Mesenchymal stem cell (in vitro differentiated cells and primary cell): ENCODE data around the gene TBC1D22A.

Experiments
- DNase-seq: peaks from one replicate; pipeline ENCODE4 v3.0.0-alpha.2; 2013
- H2AFZ ChIP-seq: one replicate; pipeline ENCODE4 v1.6.1; 2013; ENCODE audit warnings: low read depth, mild to moderate bottlenecking, control low read depth, inconsistent platforms, low read length, moderate library complexity
- H2AK5ac ChIP-seq: 2 replicates; pipeline ENCODE4 v1.6.1; 2013; ENCODE audit warnings: low read length, moderate library complexity, mild to moderate bottlenecking, inconsistent platforms; ENCODE audit not compliant: severe bottlenecking
- H2BK120ac ChIP-seq: one replicate; pipeline ENCODE4 v1.6.1; 2013; ENCODE audit warnings: low read depth, mild to moderate bottlenecking, inconsistent platforms, low read length, moderate library complexity
- H2BK12ac ChIP-seq, 2 experiments: one replicate each; pipeline ENCODE4 v1.6.1; 2013; ENCODE audit warnings: inconsistent platforms in 2 of 2, low read length in 2 of 2, mild to moderate bottlenecking in 2 of 2, moderate library complexity in 2 of 2, control low read depth in 1 of 2
- H2BK15ac ChIP-seq: one replicate; pipeline ENCODE4 v1.6.1; 2013; ENCODE audit warnings: mild to moderate bottlenecking, low read depth, inconsistent platforms; ENCODE audit not compliant: poor library complexity, severe bottlenecking
- H2BK5ac ChIP-seq: 2 replicates; pipeline ENCODE4 v1.6.1; 2013; ENCODE audit warnings: low read depth, mild to moderate bottlenecking, low read length, control low read depth, inconsistent platforms; ENCODE audit not compliant: poor library complexity, severe bottlenecking
- H3K14ac ChIP-seq, 2 experiments: one replicate each; pipeline ENCODE4 v1.6.1; 2013; ENCODE audit warnings: inconsistent platforms in 2 of 2, low read length in 2 of 2, control low read depth in 1 of 2, mild to moderate bottlenecking in 1 of 2, moderate library complexity in 1 of 2
- H3K18ac ChIP-seq, 2 experiments: one replicate each; pipeline ENCODE4 v1.6.1; 2013; ENCODE audit warnings: inconsistent platforms in 2 of 2, low read length in 2 of 2, control low read depth in 1 of 2, low read depth in 1 of 2, mild to moderate bottlenecking in 1 of 2
- H3K23ac ChIP-seq, 2 experiments: one replicate each; pipeline ENCODE4 v1.6.1; 2013; ENCODE audit warnings: inconsistent platforms in 2 of 2, low read length in 2 of 2, mild to moderate bottlenecking in 2 of 2, moderate library complexity in 2 of 2, control low read depth in 1 of 2
- H3K27ac ChIP-seq: 2 replicates; pipeline ENCODE4 v1.5.1; 2013; ENCODE audit warnings: mild to moderate bottlenecking, moderate library complexity, low read length, control low read depth, inconsistent platforms; ENCODE audit not compliant: poor library complexity, severe bottlenecking
- H3K27me3 ChIP-seq, 2 experiments: 2 replicates each; pipeline versions ENCODE4 v1.6.1 to v1.7.0; 2013; ENCODE audit warnings: low read length in 2 of 2, mild to moderate bottlenecking in 2 of 2, moderate library complexity in 2 of 2, control low read depth in 1 of 2, inconsistent platforms in 1 of 2; ENCODE audit not compliant: control insufficient read depth in 1 of 2, insufficient read depth in 1 of 2
- H3K36me3 ChIP-seq, 2 experiments: 2 replicates each; pipeline versions ENCODE4 v1.6.1 to v1.7.0; 2013; ENCODE audit warnings: low read length in 2 of 2, control low read depth in 1 of 2, inconsistent platforms in 1 of 2, low read depth in 1 of 2, mild to moderate bottlenecking in 1 of 2; ENCODE audit not compliant: insufficient read depth in 2 of 2, control insufficient read depth in 1 of 2
- H3K4ac ChIP-seq, 2 experiments: one replicate each; pipeline ENCODE4 v1.6.1; 2013; ENCODE audit warnings: inconsistent platforms in 2 of 2, low read length in 2 of 2, mild to moderate bottlenecking in 2 of 2, moderate library complexity in 2 of 2, control low read depth in 1 of 2, low read depth in 1 of 2
- H3K4me1 ChIP-seq: 2 replicates; pipeline ENCODE4 v1.6.1; 2013; ENCODE audit warnings: low read depth, low read length, control low read depth; ENCODE audit not compliant: control insufficient read depth, insufficient read depth
- H3K4me2 ChIP-seq: 2 replicates; pipeline ENCODE4 v1.6.1; 2013; ENCODE audit warnings: low read length, mild to moderate bottlenecking, inconsistent platforms; ENCODE audit not compliant: poor library complexity, severe bottlenecking
- H3K4me3 ChIP-seq, 2 experiments: 2 replicates each; pipeline versions ENCODE4 v1.5.1 to v1.7.0; 2013; ENCODE audit warnings: low read length in 2 of 2, mild to moderate bottlenecking in 2 of 2, control low read depth in 1 of 2, low read depth in 1 of 2; ENCODE audit not compliant: insufficient read depth in 1 of 2
- H3K79me1 ChIP-seq: replicated peaks from 2 replicates; pipeline ENCODE4 v1.6.1; 2013; ENCODE audit warnings: mild to moderate bottlenecking, control low read depth, low read length, inconsistent platforms; ENCODE audit not compliant: poor library complexity, severe bottlenecking
- H3K9ac ChIP-seq: 2 replicates; pipeline ENCODE4 v1.7.0; 2013; ENCODE audit warnings: mild to moderate bottlenecking, low read length, moderate library complexity
- H3K9me3 ChIP-seq: 2 replicates; pipeline ENCODE4 v1.7.0; 2013; ENCODE audit warnings: mild to moderate bottlenecking, low read length; ENCODE audit not compliant: control insufficient read depth
- H4K8ac ChIP-seq: one replicate; pipeline ENCODE4 v1.6.1; 2013; ENCODE audit warnings: inconsistent platforms, mild to moderate bottlenecking, low read length, moderate library complexity
- H4K91ac ChIP-seq: one replicate; pipeline ENCODE4 v1.6.1; 2013; ENCODE audit warnings: mild to moderate bottlenecking, low read length, inconsistent platforms
- WGBS: methylation state at CpG from one replicate; pipeline ENCODE4 v1.1.7; 2013; ENCODE audit warnings: mixed read lengths; 5-methylcytosine and 5-hydroxymethylcytosine counted together

The TBC1D22A gene

DNA sequence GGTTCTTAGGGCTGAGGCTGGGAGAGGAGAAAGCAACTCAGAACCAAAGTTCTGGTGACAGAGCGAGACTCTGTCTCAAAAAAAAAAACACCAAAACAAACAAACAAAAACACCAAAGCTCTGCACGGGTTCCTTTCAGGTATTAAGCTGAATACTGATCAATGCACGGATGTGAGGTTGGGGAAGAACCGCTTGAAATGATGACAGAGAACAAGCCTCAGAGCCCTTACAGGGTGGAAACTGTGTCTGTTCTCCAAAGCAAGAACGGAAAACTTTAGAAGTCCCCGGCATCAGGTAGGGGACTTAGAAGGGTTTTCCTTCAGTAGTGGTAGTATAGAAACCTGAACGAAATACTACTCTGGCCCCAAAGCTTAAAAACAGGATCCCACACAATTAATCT is 260.0 kb downstream of the TBC1D22A start:
- peaks cover 24% of the 10 kb centered on the region for H3K79me1 ChIP-seq
- no peaks in the 10 kb centered on the region for H3K9me3 ChIP-seq
- no peak overlapping the region for H3K23ac ChIP-seq
- no peak overlapping the region for H3K18ac ChIP-seq
- no peak overlapping the region for H4K8ac ChIP-seq
- no peak overlapping the region for H2AFZ ChIP-seq
- H3K36me3 ChIP-seq, result peaks cover 7 to 14% of the 10 kb centered on the region in 2 experiments
- no peak overlapping the region for H3K9ac ChIP-seq
- no peak overlapping the region for H3K4me2 ChIP-seq
- no peak for DNase-seq
- WGBS, result 93% methylated on average over 5 of the region's 7 CpGs
- no peak overlapping the region for H3K4me3 ChIP-seq
- no peak overlapping the region for H3K14ac ChIP-seq
- no peak overlapping the region for H2AK5ac ChIP-seq
- H3K4ac ChIP-seq, result no peak overlapping the region
- H3K27ac ChIP-seq, result no peak overlapping the region
- H2BK5ac ChIP-seq, result no peak overlapping the region
- no peak overlapping the region for H2BK12ac ChIP-seq
- H4K91ac ChIP-seq, result no peak overlapping the region
- no peak overlapping the region for H2BK120ac ChIP-seq
- H3K4me1 ChIP-seq, result peaks cover 8% of the 10 kb centered on the region
- H3K27me3 ChIP-seq, result no peaks in the 10 kb centered on the region
- H2BK15ac ChIP-seq, result no peak overlapping the region

DNA sequence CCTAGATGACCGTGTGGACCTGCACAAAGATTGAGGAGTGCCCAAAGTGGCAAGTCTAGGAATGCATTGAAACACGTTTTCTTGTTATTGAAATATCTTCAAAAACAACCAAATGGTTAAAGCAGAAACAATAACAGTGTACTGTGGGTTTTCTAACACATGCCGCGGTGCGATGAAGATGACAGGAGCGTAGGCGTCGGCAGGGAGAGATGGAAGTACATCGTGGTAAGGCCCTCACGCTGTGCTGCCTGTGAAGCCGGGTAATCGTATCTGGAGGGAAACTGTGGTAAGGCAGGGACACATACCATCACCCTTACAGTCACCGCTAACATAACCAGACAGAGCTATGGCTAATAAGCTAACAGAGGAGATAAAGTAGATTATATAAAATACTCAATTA is 261.4 kb downstream of the TBC1D22A start:
- Histone ChIP-seq H4K91ac (no peak overlapping the region), H2AK5ac (no peak overlapping the region), H2AFZ (no peak overlapping the region), H3K9ac (no peak overlapping the region), H2BK5ac (no peak overlapping the region), H3K27me3 (no peaks in the 10 kb centered on the region), H2BK15ac (no peak overlapping the region), H3K79me1 (peaks cover 23% of the 10 kb centered on the region), H3K4me2 (no peak overlapping the region), H3K27ac (no peak overlapping the region), H3K4me3 (no peak overlapping the region), H3K36me3 (peaks cover 7 to 13% of the 10 kb centered on the region in 2 experiments), H2BK12ac (no peak overlapping the region), H3K14ac (no peak overlapping the region), H3K4ac (no peak overlapping the region), H2BK120ac (no peak overlapping the region), H3K4me1 (peaks cover 6% of the 10 kb centered on the region), H3K18ac (no peak overlapping the region), H3K23ac (no peak overlapping the region), H3K9me3 (no peaks in the 10 kb centered on the region), H4K8ac (no peak overlapping the region)
- DNase-seq, result no peak
- WGBS, result 96% methylated on average over 8 of the region's 13 CpGs

DNA sequence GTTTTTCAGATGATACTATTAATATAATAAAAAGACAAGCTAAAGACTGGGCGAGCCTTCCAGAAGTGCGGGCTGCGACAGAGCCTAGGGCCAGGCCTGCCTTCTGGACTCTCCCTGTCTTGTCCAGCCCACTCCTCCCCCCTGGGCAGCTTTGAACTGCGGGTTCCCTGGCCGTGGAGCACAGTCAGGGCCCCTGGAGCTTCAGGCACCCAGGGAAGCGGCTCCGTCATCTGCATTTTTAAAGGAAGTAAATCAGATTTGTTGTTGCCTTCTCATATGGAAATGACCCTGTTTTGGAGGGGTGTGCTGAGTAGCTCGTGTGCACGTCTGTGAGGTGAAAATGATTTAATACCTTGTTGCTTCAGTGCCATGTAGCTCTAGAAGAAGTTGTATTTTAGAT is 265.3 kb downstream of the TBC1D22A start:
- H2BK120ac ChIP-seq, result no peak overlapping the region
- no peak overlapping the region for H4K8ac ChIP-seq
- no peaks in the 10 kb centered on the region for H3K27me3 ChIP-seq
- H3K4ac ChIP-seq, result no peak overlapping the region
- no peak overlapping the region for H2AK5ac ChIP-seq
- H3K18ac ChIP-seq, result no peak overlapping the region
- H2BK12ac ChIP-seq, result no peak overlapping the region
- no peaks in the 10 kb centered on the region for H3K9me3 ChIP-seq
- no peak overlapping the region for H3K4me3 ChIP-seq
- H3K9ac ChIP-seq, result no peak overlapping the region
- H3K36me3 ChIP-seq, result peaks cover 7 to 34% of the 10 kb centered on the region in 2 experiments
- H3K23ac ChIP-seq, result no peak overlapping the region
- no peak overlapping the region for H3K27ac ChIP-seq
- 54% methylated on average over 9 of the region's 9 CpGs for WGBS
- H3K14ac ChIP-seq, result no peak overlapping the region
- DNase-seq, result no peak
- H3K4me2 ChIP-seq, result no peak overlapping the region
- H3K4me1 ChIP-seq, result peaks cover 9% of the 10 kb centered on the region
- H2AFZ ChIP-seq, result no peak overlapping the region
- no peak overlapping the region for H4K91ac ChIP-seq
- H2BK15ac ChIP-seq, result no peak overlapping the region
- H2BK5ac ChIP-seq, result no peak overlapping the region
- H3K79me1 ChIP-seq, result peaks cover 33% of the 10 kb centered on the region

DNA sequence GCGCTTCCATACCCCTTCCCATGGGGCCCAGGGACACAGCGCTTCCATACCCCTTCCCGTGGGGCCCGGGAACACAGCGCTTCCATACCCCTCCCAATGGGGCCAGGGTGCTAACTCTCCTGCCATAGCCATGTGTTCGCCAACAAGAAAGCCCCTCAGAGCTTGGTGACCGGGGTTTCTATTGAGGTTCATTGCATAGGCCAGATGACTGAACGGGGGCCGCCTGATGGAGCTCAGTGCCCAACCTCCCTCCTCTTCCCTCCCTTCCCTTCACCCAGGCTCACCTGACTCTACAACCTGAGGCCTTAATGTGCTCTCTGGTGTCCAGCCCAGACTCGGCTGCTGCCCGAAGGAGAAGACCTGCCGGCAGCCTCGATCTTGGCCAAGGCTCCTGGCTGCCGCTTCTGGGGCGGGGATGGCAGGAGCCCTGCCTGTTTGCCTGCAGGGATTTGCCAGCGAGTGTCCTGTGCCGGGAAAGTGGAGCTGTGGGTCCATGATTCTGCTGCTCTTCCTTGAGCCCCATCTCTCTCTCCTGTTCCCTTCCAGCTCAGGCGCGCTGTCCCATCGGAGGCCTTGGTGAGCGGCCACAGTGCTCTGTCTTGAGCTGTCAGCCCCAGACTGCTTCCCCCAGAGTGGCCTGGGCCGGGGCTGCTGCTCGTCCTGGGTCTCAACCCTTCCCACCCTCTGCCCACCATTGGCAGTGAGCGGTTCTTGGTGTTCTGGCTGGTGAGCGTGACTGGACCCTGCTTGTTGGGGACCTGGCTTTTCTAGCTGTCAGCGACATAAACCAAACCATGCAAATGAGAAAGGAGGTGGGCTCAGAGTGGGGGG is 267.0 kb downstream of the TBC1D22A start:
- H3K27ac ChIP-seq, result no peak overlapping the region
- peaks cover 10% of the 10 kb centered on the region for H3K4me1 ChIP-seq
- H3K14ac ChIP-seq, result no peak overlapping the region
- H3K36me3 ChIP-seq, result peaks cover 0 to 40% of the 10 kb centered on the region in 2 experiments
- no peak overlapping the region for H4K91ac ChIP-seq
- H3K23ac ChIP-seq, result no peak overlapping the region
- H3K27me3 ChIP-seq, result no peaks in the 10 kb centered on the region
- no peak overlapping the region for H3K4me3 ChIP-seq
- H2BK5ac ChIP-seq, result no peak overlapping the region
- no peak overlapping the region for H4K8ac ChIP-seq
- no peak overlapping the region for H3K9ac ChIP-seq
- H3K79me1 ChIP-seq, result peaks cover 38% of the 10 kb centered on the region
- H3K9me3 ChIP-seq, result no peaks in the 10 kb centered on the region
- WGBS, result 95% methylated on average over 23 of the region's 26 CpGs
- no peak overlapping the region for H2BK12ac ChIP-seq
- no peak overlapping the region for H2AK5ac ChIP-seq
- H2BK120ac ChIP-seq, result no peak overlapping the region
- no peak overlapping the region for H2AFZ ChIP-seq
- no peak overlapping the region for H2BK15ac ChIP-seq
- DNase-seq, result no peak
- H3K18ac ChIP-seq, result no peak overlapping the region
- H3K4ac ChIP-seq, result no peak overlapping the region
- H3K4me2 ChIP-seq, result no peak overlapping the region
